Prostate gland (tissue), 2 donors: ENCODE measurements around the gene SLC36A2.

Experiments used
- POLR2A ChIP-seq: fragments of 450-650 bp; IDR thresholded peaks from one replicate; pipeline ENCODE4 v1.6.1; 2016; ENCODE audit warnings: antibody characterized with exemption, mild to moderate bottlenecking
- POLR2AphosphoS5 ChIP-seq: sonication (generic); formaldehyde crosslinking; IDR thresholded peaks from one replicate; pipeline ENCODE4 v1.6.1; 2017; ENCODE audit warnings: antibody characterized with exemption
- TF ChIP-seq, protein P1 (sequence below), 4 experiments: fragments of 200-600 bp in 2 of 4; fragments of 450-650 bp in 2 of 4; sonication (generic) in 2 of 4; IDR thresholded peaks; 1 replicate in 3 of 4; 2 replicates in 1 of 4; pipeline ENCODE4 v1.5.1; 2016 to 2019; ENCODE audit warnings: antibody characterized with exemption in 4 of 4, mild to moderate bottlenecking in 2 of 4, moderate library complexity in 2 of 4

DNA sequence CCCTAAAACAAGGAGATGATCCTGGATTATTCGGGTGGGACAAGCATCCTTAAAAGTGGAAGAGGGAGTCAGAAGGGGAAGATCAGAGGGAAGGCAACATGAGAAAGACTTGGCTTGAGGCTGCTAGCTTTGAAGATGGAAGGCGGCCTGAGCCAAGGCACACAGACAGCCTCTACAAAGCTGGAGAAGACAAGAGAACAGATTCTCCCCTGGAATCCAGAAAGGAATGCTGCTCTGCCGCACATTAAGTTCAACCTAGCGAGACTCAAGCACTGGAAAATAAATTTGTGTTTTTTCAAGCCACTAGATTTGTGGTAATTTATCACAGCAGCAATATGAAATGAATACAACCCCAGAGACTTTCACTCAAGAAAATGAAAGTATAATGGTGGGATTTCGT is 61.7 kb downstream of the SLC36A2 start:
- TF ChIP-seq, protein P1, sequence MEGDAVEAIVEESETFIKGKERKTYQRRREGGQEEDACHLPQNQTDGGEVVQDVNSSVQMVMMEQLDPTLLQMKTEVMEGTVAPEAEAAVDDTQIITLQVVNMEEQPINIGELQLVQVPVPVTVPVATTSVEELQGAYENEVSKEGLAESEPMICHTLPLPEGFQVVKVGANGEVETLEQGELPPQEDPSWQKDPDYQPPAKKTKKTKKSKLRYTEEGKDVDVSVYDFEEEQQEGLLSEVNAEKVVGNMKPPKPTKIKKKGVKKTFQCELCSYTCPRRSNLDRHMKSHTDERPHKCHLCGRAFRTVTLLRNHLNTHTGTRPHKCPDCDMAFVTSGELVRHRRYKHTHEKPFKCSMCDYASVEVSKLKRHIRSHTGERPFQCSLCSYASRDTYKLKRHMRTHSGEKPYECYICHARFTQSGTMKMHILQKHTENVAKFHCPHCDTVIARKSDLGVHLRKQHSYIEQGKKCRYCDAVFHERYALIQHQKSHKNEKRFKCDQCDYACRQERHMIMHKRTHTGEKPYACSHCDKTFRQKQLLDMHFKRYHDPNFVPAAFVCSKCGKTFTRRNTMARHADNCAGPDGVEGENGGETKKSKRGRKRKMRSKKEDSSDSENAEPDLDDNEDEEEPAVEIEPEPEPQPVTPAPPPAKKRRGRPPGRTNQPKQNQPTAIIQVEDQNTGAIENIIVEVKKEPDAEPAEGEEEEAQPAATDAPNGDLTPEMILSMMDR (IDR thresholded peaks at IDR 0.05) = no peak
- TF ChIP-seq POLR2AphosphoS5 (no peak), POLR2A (no peak)
